ENCODE measurements around the gene GASK1A. TPM values are rescaled to one million over a fixed set of nuclear protein-coding genes. Genes with fewer than 3 reads are reported as not detected.

GASK1A gene
- total RNA-seq, 1 experiment from 2014 or later = 5.4 TPM

DNA sequence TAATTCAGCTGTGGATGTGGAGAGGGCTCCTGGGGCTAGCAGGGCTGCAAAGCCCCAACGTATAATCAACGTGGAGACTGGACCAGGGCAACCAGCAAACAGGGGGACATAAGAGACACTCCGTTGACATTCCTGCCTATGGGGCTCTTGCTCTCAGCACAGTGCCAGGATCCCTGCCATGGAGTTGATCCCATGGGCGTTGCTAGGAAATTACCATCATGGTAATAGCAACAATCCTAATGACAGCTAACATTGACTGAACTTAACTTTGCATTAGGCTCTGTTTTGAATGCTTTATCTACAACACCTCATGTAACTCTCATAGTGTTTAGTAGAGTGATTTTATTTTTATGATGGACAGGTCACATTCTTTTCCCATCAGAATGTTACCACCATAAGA, 16.9 kb downstream of the GASK1A start:
- H2AFZ ChIP-seq (ENCODE audit: low read length) = no peak overlapping the region
- Mint-ChIP-seq H3K36me3 (ENCODE audit: insufficient read depth in 1 of 3, low read depth in 3 of 3) (no peaks in the 10 kb centered on the region), H3K27me3 (ENCODE audit: low read depth) (no peaks in the 10 kb centered on the region; the same call in 1 of the 2 replicates), H3K9me3 (no peaks in the 10 kb centered on the region), H3K4me1 (peaks cover 17 to 19% of the 10 kb centered on the region in 2 experiments), H3K4me3 (no peak overlapping the region), H3K27ac (no peak overlapping the region)
- H4K20me1 ChIP-seq (ENCODE audit: control insufficient read depth, insufficient read depth, insufficient read length) = no peaks in the 10 kb centered on the region
- H3K4ac ChIP-seq (ENCODE audit: low read depth, low read length) = no peak overlapping the region
- H3K4me2 ChIP-seq (ENCODE audit: insufficient read depth, insufficient read length, low read length) = no peak overlapping the region
- no CpG with 5 or more reads among the region's 4 CpGs for WGBS (ENCODE audit: extremely low coverage, insufficient read length, low lambda C conversion rate)
- H2AK5ac ChIP-seq (ENCODE audit: insufficient read length, low read length) = no peak overlapping the region
- H3K18ac ChIP-seq (ENCODE audit: insufficient read length, low read depth, low read length) = no peak overlapping the region
- H2BK12ac ChIP-seq (ENCODE audit: insufficient read length, low read depth, low read length) = no peak overlapping the region
- no peak overlapping the region for H2BK5ac ChIP-seq (ENCODE audit: insufficient read length, low read length)
- no peak overlapping the region for H2BK20ac ChIP-seq (ENCODE audit: low read depth, low read length, poor library complexity, severe bottlenecking)
- DNase-seq = no peak
- no peaks in the 10 kb centered on the region for H3K79me2 ChIP-seq (ENCODE audit: insufficient read depth, low read length)
- H3K14ac ChIP-seq (ENCODE audit: insufficient read depth, low read length) = no peak overlapping the region; the same call in 1 of the 2 replicates
- H3K56ac ChIP-seq (ENCODE audit: insufficient read length, low read depth, low read length) = no peak overlapping the region
- H3K4me1 ChIP-seq (ENCODE audit: insufficient read depth, low read length) = peaks cover 2% of the 10 kb centered on the region
- no peak overlapping the region for H3K9ac ChIP-seq (ENCODE audit: extremely low read depth, insufficient read length, low read length)
- H3T11ph ChIP-seq (ENCODE audit: low read length) = no peak overlapping the region
- H4K91ac ChIP-seq (ENCODE audit: insufficient read length, low read depth, low read length) = no peak overlapping the region
- TF ChIP-seq, protein P1, sequence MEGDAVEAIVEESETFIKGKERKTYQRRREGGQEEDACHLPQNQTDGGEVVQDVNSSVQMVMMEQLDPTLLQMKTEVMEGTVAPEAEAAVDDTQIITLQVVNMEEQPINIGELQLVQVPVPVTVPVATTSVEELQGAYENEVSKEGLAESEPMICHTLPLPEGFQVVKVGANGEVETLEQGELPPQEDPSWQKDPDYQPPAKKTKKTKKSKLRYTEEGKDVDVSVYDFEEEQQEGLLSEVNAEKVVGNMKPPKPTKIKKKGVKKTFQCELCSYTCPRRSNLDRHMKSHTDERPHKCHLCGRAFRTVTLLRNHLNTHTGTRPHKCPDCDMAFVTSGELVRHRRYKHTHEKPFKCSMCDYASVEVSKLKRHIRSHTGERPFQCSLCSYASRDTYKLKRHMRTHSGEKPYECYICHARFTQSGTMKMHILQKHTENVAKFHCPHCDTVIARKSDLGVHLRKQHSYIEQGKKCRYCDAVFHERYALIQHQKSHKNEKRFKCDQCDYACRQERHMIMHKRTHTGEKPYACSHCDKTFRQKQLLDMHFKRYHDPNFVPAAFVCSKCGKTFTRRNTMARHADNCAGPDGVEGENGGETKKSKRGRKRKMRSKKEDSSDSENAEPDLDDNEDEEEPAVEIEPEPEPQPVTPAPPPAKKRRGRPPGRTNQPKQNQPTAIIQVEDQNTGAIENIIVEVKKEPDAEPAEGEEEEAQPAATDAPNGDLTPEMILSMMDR (conservative IDR thresholded peaks at IDR 0.05) = no peak
- no peak overlapping the region for H4K8ac ChIP-seq (replicated peaks; ENCODE audit: insufficient read length, low read depth, low read length)
- no peaks in the 10 kb centered on the region for H3K9me3 ChIP-seq (ENCODE audit: control insufficient read depth, low read depth, low read length)
- H3K79me1 ChIP-seq (ENCODE audit: insufficient read depth, low read depth, low read length, poor library complexity, severe bottlenecking) = no peaks in the 10 kb centered on the region
- no peak overlapping the region for H4K5ac ChIP-seq (ENCODE audit: insufficient read length, low read depth, low read length)
- H2BK15ac ChIP-seq (ENCODE audit: low read depth, low read length) = no peak overlapping the region
- no peak overlapping the region for H3K27ac ChIP-seq (ENCODE audit: insufficient read length, low read depth, low read length)
- H3K23me2 ChIP-seq (ENCODE audit: insufficient read length, low read depth, low read length, poor library complexity, severe bottlenecking) = no peaks in the 10 kb centered on the region
- no peak overlapping the region for H3K23ac ChIP-seq (ENCODE audit: insufficient read length, low read depth, low read length)
- H2BK120ac ChIP-seq (ENCODE audit: low read depth, low read length, poor library complexity, severe bottlenecking) = no peak overlapping the region
- no peaks in the 10 kb centered on the region for H3K27me3 ChIP-seq (ENCODE audit: insufficient read depth, low read length)

Data from H9 (cell line).